Liver (tissue), 9 donors: Measurements from ENCODE around the gene NCAM1. TPM values are rescaled to one million over a fixed set of nuclear protein-coding genes. Genes with fewer than 3 reads are reported as not detected.

Experiments
- DNase-seq: peaks from one replicate; pipeline ENCODE4 v3.0.0-alpha.2; 2017; ENCODE audit warnings: low spot score
- H3K27ac ChIP-seq, 2 donors: one replicate each; pipeline ENCODE4 v1.7.0; 2013; ENCODE audit warnings: inconsistent platforms in 2 of 2, low read length in 2 of 2, control low read depth in 1 of 2, low read depth in 1 of 2, mild to moderate bottlenecking in 1 of 2
- H3K27me3 ChIP-seq, 4 donors: one replicate each; pipeline versions ENCODE4 v1.6.1 to v1.7.0; 2013; ENCODE audit warnings: low read length in 3 of 4, inconsistent platforms in 1 of 4, mild to moderate bottlenecking in 1 of 4, moderate library complexity in 1 of 4; ENCODE audit not compliant: control insufficient read depth in 4 of 4, insufficient read depth in 4 of 4
- H3K36me3 ChIP-seq, 4 donors: one replicate each; pipeline versions ENCODE4 v1.6.1 to v1.7.0; 2013; ENCODE audit warnings: low read length in 3 of 4, mild to moderate bottlenecking in 3 of 4, low read depth in 1 of 4, moderate library complexity in 1 of 4; ENCODE audit not compliant: control insufficient read depth in 4 of 4, insufficient read depth in 3 of 4
- H3K4me1 ChIP-seq, 4 donors: one replicate each; pipeline versions ENCODE4 v1.6.1 to v1.7.0; 2013; ENCODE audit warnings: low read length in 3 of 4, mild to moderate bottlenecking in 3 of 4, moderate library complexity in 1 of 4; ENCODE audit not compliant: control insufficient read depth in 4 of 4, insufficient read depth in 4 of 4
- H3K4me3 ChIP-seq, 3 donors: one replicate each; pipeline versions ENCODE4 v1.6.1 to v1.7.0; 2013; ENCODE audit warnings: low read length in 3 of 3, control low read depth in 1 of 3, low read depth in 1 of 3, mild to moderate bottlenecking in 1 of 3
- H3K9ac ChIP-seq, 2 donors: one replicate each; pipeline ENCODE4 v1.7.0; 2013; ENCODE audit warnings: low read length in 2 of 2, mild to moderate bottlenecking in 2 of 2, moderate library complexity in 2 of 2, control low read depth in 1 of 2, low read depth in 1 of 2
- H3K9me3 ChIP-seq, 4 donors: one replicate each; pipeline versions ENCODE4 v1.6.1 to v1.7.0; 2013; ENCODE audit warnings: low read length in 3 of 4; ENCODE audit not compliant: control insufficient read depth in 4 of 4
- ATF3 ChIP-seq: IDR thresholded peaks from 2 replicates; pipeline ENCODE4 v1.6.1; 2016; ENCODE audit warnings: antibody characterized with exemption
- CTCF ChIP-seq: fragments of 150-350 bp; IDR thresholded peaks from 2 replicates; pipeline ENCODE4 v1.5.1; 2017; ENCODE audit warnings: improper control_type of control experiment, low read depth, low read length; ENCODE audit not compliant: missing input control
- EGR1 ChIP-seq, 2 donors: IDR thresholded peaks; 2 replicates each; pipeline ENCODE4 v1.6.1; 2016 to 2018; ENCODE audit warnings: antibody characterized with exemption in 2 of 2, low read depth in 2 of 2
- FOXA1 ChIP-seq: IDR thresholded peaks from 2 replicates; pipeline ENCODE4 v1.6.1; 2016; ENCODE audit warnings: antibody characterized with exemption
- FOXA2 ChIP-seq: IDR thresholded peaks from 2 replicates; pipeline ENCODE4 v1.6.1; 2016; ENCODE audit warnings: antibody characterized with exemption
- GABPA ChIP-seq, 2 donors: IDR thresholded peaks in 1 of 2; conservative IDR thresholded peaks in 1 of 2; 2 replicates each; pipeline ENCODE4 v1.6.1; 2016; ENCODE audit warnings: antibody characterized with exemption in 2 of 2, mild to moderate bottlenecking in 1 of 2, moderate library complexity in 1 of 2
- HNF4A ChIP-seq, 2 donors: conservative IDR thresholded peaks; 2 replicates each; pipeline ENCODE4 v1.6.1; 2016; ENCODE audit warnings: antibody characterized with exemption in 2 of 2, mild to moderate bottlenecking in 2 of 2
- HNF4G ChIP-seq: IDR thresholded peaks from 2 replicates; pipeline ENCODE4 v1.6.1; 2016; ENCODE audit warnings: antibody characterized with exemption
- JUND ChIP-seq, 2 donors: IDR thresholded peaks; 2 replicates each; pipeline ENCODE4 v1.6.1; 2016; ENCODE audit warnings: antibody characterized with exemption in 2 of 2
- MAX ChIP-seq: IDR thresholded peaks from 2 replicates; pipeline ENCODE4 v1.6.1; 2016; ENCODE audit warnings: antibody characterized with exemption
- NR2F2 ChIP-seq: IDR thresholded peaks from 2 replicates; pipeline ENCODE4 v1.6.1; 2016; ENCODE audit warnings: antibody characterized with exemption
- RAD21 ChIP-seq, 2 donors: IDR thresholded peaks; 2 replicates each; pipeline ENCODE4 v1.6.1; 2016; ENCODE audit warnings: antibody characterized with exemption in 2 of 2, mild to moderate bottlenecking in 2 of 2
- REST ChIP-seq: IDR thresholded peaks from 2 replicates; pipeline ENCODE4 v1.6.1; 2016; ENCODE audit warnings: antibody characterized with exemption, mild to moderate bottlenecking
- RXRA ChIP-seq, 2 donors: IDR thresholded peaks; 2 replicates each; pipeline ENCODE4 v1.6.1; 2017 to 2018; ENCODE audit warnings: antibody characterized with exemption in 2 of 2, mild to moderate bottlenecking in 1 of 2
- SP1 ChIP-seq: IDR thresholded peaks from 2 replicates; pipeline ENCODE4 v1.6.1; 2018; ENCODE audit warnings: antibody characterized with exemption, mild to moderate bottlenecking
- TAF1 ChIP-seq: conservative IDR thresholded peaks from 2 replicates; pipeline ENCODE4 v1.6.1; 2016; ENCODE audit warnings: antibody characterized with exemption, mild to moderate bottlenecking
- YY1 ChIP-seq: IDR thresholded peaks from 2 replicates; pipeline ENCODE4 v1.6.1; 2016; ENCODE audit warnings: antibody characterized with exemption, mild to moderate bottlenecking
- ZBTB33 ChIP-seq: IDR thresholded peaks from 2 replicates; pipeline ENCODE4 v1.6.1; 2016; ENCODE audit warnings: antibody characterized with exemption
- WGBS: extraction: QIAGEN DNeasy Blood & Tissue Kit; methylation state at CpG from one replicate; pipeline ENCODE4 v1.1.7; 2013; 5-methylcytosine and 5-hydroxymethylcytosine counted together
- polyA plus RNA-seq, 2 donors: library from polyadenylated mRNA; stranded (reverse) in 1 of 2; unstranded in 1 of 2; fragments of 200-250 nt in 1 of 2; fragments of >200 nt in 1 of 2; fragmentation: Nextera tagmentation in 1 of 2; extraction: Ambion mirVana in 1 of 2; gene quantifications; one replicate each; pipeline versions ENCODE4 v1.2.1 to v1.2.3, GENCODE V29; 2013 to 2015
- total RNA-seq, 2 donors: library from RNA; depleted of rRNA; stranded (reverse); fragments of >200 nt; gene quantifications; one replicate each; pipeline ENCODE4 v1.2.3, GENCODE V29; 2014
- donor health status: healthy.
- donor health status: healthy.
- donor health status: healthy.
- donor health status: healthy.
- donor health status: healthy.

NCAM1 gene
- total and polyA plus RNA-seq, 4 donors, result 0.65 to 2.1 (median 0.88) TPM

- Histone ChIP-seq H3K9ac (no peak overlapping the region), H3K4me3 (no peak overlapping the region), H3K27me3 (peaks cover 0 to 4% (median 2%) of the 10 kb centered on the region in 4 donors), H3K27ac (no peak overlapping the region), H3K36me3 (no peaks in the 10 kb centered on the region), H3K4me1 (no peaks in the 10 kb centered on the region), H3K9me3 (peaks cover 0 to 5% (median 2%) of the 10 kb centered on the region in 4 donors)
- TF ChIP-seq TAF1 (no peak), NR2F2 (no peak), ATF3 (no peak), RAD21 (IDR thresholded peaks at IDR 0.05) (no peak), MAX (no peak), RXRA (IDR thresholded peaks at IDR 0.05) (no peak), HNF4G (no peak), ZBTB33 (no peak), SP1 (no peak), FOXA1 (no peak), EGR1 (IDR thresholded peaks at IDR 0.05; ENCODE audit: low read depth in 2 of 2) (no peak), YY1 (no peak), REST (no peak), JUND (IDR thresholded peaks at IDR 0.05) (no peak), GABPA (IDR thresholded peaks at IDR 0.05 in 1 of 2, conservative IDR thresholded peaks at IDR 0.05 in 1 of 2) (no peak), CTCF (no peak), FOXA2 (no peak), HNF4A (conservative IDR thresholded peaks at IDR 0.05) (no peak)
- 55% methylated on average over 6 of the region's 6 CpGs for WGBS
- DNase-seq, result no peak
Measured at GRCh38 chr11:112949781-112950575, 11.2 kb upstream of the NCAM1 start.
